Hepatocyte (in vitro differentiated cells): Measurements from ENCODE around the gene BCL2L1.

Experiments used
- CTCF ChIP-seq: fragments of 200-600 bp; sonication (generic); IDR thresholded peaks from 2 replicates; pipeline ENCODE4 v1.5.1; 2016; ENCODE audit warnings: antibody characterized with exemption, mild to moderate bottlenecking; ENCODE audit not compliant: poor library complexity
- EZH2phosphoT487 ChIP-seq: fragments of 200-600 bp; sonication (generic); IDR thresholded peaks from one replicate; pipeline ENCODE4 v1.6.1; 2018; ENCODE audit warnings: antibody characterized with exemption, mild to moderate bottlenecking, low read depth, moderate library complexity; ENCODE audit not compliant: unreplicated experiment, severe bottlenecking

DNA sequence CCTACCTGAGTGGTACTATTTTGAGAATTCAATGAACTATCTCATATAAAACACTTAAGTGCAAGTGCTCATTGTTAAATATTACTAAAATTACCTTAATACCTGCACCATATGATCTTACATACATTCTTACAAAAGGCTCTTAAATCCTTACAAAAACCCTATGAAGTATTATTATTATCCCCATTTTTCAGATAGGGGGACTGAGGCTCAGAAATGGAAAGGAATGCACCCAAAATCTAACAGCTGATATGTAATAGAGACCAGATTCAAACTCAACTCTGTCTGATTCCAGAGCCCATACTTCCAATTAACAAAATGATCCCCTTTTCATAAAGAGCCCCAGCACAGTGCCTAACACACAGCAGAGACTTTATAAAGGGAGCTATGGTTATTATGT lies 17.5 kb downstream of the BCL2L1 start:
- no peak for TF ChIP-seq CTCF
- TF ChIP-seq EZH2phosphoT487: no peak
